Gastroesophageal sphincter (tissue), 3 donors: ENCODE data around the gene DCAF4L1.

Experiments
- CTCF ChIP-seq, 4 experiments: fragments of 200-600 bp in 2 of 4; fragments of 450-650 bp in 2 of 4; sonication (generic) in 1 of 4; IDR thresholded peaks; one replicate each; pipeline ENCODE4 v1.5.1; 2017 to 2019; ENCODE audit warnings: antibody characterized with exemption in 4 of 4, mild to moderate bottlenecking in 2 of 4, moderate library complexity in 2 of 4
- EP300 ChIP-seq: sonication (generic); formaldehyde crosslinking; IDR thresholded peaks from one replicate; pipeline ENCODE4 v1.6.1; 2017; ENCODE audit warnings: antibody characterized with exemption, mild to moderate bottlenecking
- POLR2A ChIP-seq, 2 donors: fragments of 450-650 bp; IDR thresholded peaks; one replicate each; pipeline ENCODE4 v1.6.1; 2017; ENCODE audit warnings: antibody characterized with exemption in 2 of 2, mild to moderate bottlenecking in 2 of 2, moderate library complexity in 1 of 2
- POLR2AphosphoS5 ChIP-seq: sonication (generic); formaldehyde crosslinking; IDR thresholded peaks from one replicate; pipeline ENCODE4 v1.6.1; 2017; ENCODE audit warnings: antibody characterized with exemption

- TF ChIP-seq POLR2A (IDR thresholded peaks at IDR 0.05) (no peak), CTCF (IDR thresholded peaks at IDR 0.05) (no peak), EP300 (no peak), POLR2AphosphoS5 (no peak)
Measured at GRCh38 chr4:41940834-41941233, 40.7 kb upstream of the DCAF4L1 start.
